HFF-Myc (cell line): ENCODE results near the gene APH1A.
"Not testable (repeated sequence)": the region's sequence is repeated elsewhere in the genome, so short reads cannot be mapped to it uniquely, and the experiment has no call there.

ENCODE experiments used
- DNase-seq: peaks from one replicate; pipeline ENCODE4 v3.0.0-alpha.2; 2011; ENCODE audit warnings: low read depth; ENCODE audit errors: extremely low read depth
- H3K4me3 ChIP-seq: replicated peaks from 2 replicates; pipeline ENCODE4 v1.5.1; 2011; ENCODE audit warnings: low read depth, mild to moderate bottlenecking, control low read depth, low read length
- TF ChIP-seq, protein P1 (sequence below): IDR thresholded peaks from 2 replicates; pipeline ENCODE4 v1.5.1; 2012; ENCODE audit warnings: mild to moderate bottlenecking, low read depth, low read length, control low read depth; ENCODE audit errors: missing control alignments

APH1A gene

DNA sequence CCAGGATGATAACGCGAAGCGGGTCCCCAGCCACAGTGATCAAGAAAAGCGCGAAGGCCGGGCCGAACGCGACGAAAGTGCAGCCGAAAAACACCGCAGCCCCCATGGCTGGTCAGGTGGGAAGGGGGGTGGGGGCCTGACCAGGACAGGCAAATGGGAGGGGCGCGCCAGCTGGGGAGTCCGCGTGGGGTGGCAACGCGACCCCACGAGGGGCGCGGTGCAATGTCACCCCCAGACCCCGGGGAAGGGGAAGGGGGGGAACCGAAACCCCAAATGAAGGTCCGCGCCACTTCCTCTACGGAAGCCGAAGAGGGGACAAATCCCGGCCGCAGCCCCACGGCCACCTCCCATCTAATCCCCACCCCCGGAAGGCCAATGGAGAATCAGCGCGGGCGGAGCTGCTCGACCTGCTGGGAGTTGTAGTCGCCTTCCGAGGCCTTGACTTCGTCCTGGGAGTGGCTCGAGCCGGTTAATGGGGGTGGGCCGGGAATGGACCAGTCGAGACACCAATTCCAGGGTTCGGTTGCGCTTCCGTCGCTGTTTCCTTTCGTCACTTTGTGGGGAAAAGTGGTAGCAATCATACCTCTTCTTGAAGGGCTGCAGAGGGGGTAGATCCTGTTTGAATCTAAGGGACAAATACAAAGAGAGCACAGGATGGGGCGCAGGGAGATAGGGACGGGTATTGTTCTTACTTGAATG, at the start of gene APH1A:
Gene APH1A (minus strand): TSS at position 312 of the 699 bp plus-strand sequence. CDS start 206 bp downstream, at position 106.
- H3K4me3 ChIP-seq: peak within 1 kb of the TSS; percentile 99
- TF ChIP-seq, protein P1, sequence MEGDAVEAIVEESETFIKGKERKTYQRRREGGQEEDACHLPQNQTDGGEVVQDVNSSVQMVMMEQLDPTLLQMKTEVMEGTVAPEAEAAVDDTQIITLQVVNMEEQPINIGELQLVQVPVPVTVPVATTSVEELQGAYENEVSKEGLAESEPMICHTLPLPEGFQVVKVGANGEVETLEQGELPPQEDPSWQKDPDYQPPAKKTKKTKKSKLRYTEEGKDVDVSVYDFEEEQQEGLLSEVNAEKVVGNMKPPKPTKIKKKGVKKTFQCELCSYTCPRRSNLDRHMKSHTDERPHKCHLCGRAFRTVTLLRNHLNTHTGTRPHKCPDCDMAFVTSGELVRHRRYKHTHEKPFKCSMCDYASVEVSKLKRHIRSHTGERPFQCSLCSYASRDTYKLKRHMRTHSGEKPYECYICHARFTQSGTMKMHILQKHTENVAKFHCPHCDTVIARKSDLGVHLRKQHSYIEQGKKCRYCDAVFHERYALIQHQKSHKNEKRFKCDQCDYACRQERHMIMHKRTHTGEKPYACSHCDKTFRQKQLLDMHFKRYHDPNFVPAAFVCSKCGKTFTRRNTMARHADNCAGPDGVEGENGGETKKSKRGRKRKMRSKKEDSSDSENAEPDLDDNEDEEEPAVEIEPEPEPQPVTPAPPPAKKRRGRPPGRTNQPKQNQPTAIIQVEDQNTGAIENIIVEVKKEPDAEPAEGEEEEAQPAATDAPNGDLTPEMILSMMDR: no peak
- DNase-seq: peak; percentile 94

DNA sequence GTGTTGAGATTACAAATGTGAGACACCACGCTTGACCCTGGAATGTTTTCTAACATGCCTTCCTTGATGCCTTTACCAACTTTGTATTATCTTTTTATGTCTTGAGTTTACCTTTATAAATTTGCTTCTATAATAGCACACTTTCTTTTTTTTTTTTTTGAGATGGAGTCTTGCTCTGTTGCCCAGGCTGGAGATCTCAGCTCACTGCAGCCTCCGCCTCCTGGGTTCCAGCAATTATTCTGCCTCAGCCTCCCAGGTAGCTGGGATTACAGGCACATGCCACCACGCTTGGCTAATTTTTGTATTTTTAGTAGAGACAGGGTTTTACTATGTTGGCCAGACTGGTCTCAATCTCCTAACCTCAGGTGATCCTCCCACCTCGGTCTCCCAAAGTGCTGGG, 45.9 kb upstream of the APH1A start:
- H3K4me3 ChIP-seq, DNase-seq: not testable (repeated sequence)

DNA sequence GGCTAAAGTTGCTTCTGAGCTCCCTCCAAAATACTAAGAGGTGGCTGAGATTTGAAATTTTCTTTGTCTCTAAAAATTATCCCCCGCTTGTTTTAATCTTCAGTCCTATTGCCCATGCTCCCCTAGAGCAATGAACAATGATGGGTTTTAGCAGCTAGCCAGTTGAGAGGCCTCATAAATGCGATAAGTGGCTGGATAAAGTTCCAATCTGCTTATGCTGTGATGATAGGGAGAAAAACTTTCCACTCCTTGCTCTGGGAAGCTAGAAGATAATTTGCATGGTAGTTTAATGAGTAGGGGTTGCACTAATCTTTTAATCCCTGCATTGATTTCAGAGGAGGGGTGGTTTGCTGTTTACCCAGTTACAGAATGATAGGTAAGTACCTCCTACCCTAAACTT, 42.9 kb upstream of the APH1A start:
- no peak overlapping the region for H3K4me3 ChIP-seq
- TF ChIP-seq, protein P1: no peak
- DNase-seq: no peak

DNA sequence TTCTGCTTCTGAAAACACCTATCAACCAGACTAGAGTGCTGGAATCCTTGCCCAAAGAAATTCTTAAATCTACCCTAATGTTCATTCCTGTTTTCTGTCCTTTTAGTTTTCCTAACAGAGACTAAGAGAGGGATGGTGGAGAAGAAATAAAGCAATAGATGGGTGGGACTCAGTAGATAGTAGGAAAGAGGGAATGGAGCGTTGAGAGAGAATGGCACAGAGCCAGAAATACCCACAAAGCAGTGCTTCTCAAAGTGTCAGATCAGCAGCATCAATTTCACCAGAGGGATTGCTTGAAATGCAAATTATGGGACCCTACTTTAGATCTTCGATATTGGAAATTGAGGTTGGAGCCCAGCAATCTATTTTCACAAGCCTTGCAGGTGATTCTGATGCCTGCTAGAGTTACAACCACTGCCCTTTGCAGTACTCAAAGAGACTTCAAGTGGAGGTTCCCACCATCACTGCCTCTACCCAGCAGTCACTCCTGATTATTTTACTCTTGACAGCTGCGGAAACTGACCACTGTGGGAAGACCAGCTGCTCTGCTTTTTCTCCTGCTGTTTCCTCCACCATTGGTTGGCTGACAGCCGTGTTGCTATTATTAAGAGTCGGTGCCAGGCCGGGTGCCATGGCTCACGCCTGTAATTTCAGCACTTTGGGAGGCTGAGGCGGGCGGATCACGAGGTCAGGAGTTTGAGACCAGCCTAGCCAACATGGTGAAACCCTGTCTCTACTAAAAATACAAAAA, 41.1 kb upstream of the APH1A start:
- no peak overlapping the region for H3K4me3 ChIP-seq
- TF ChIP-seq, protein P1: no peak
- no peak for DNase-seq

DNA sequence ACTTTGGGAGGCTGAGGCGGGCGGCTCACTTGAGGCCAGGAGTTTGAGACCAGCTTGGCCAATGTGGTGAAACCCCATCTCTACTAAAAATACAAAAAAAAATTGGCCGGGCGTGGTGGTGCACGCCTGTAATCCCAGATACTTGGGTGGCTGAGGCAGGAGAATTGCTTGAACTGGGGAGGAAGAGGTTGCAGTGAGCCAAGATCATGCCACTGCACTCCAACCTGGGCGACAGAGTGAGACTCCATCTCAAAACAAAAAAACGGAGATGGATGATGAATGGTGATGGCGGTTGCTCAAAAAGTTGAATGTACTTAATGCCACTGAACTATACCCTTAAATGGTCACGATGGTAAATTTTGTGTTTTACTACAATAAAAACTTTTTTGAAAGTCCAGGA, 39.8 kb upstream of the APH1A start:
- DNase-seq, H3K4me3 ChIP-seq: not testable (repeated sequence)

DNA sequence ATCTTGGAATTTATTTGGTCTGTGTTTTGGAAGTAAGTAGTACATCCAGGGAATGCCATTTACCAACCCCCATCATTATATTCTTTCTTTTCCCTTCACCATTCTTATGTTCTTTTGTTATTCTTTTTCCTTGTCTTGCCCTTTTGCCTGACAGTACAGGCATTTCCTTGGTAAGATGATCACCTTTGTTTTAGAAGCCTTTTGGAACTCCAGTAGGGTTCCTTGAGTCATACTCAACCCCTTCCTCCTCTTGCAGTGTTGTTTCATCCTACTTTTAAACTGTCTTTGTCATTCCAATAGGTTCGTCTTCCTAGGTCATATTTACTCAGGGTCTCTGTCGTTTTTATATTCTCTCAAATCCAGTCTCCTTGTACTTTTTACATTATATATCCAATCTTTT, 34.1 kb upstream of the APH1A start:
- no peak for DNase-seq
- H3K4me3 ChIP-seq: no peak overlapping the region
- TF ChIP-seq, protein P1: no peak

DNA sequence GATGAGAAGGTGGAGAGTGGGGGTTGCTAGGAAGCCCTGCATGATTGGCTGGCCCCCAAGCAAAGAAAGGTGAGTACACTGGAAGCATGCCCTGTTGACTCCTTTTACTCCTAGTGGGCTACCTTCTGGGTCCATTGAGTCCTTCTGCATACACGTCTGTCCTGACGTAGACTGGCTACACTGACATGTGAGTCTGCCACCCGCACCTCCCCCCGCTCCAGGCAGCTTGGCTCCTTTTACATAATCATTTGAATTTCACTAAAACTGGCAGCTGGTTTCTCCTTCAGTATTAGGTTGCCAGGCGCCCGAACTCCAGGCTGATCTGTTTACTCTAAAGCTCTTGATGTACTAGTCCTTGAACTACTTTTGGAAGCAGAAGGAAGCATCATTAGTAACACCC, 33.5 kb upstream of the APH1A start:
- TF ChIP-seq, protein P1: no peak
- H3K4me3 ChIP-seq: no peak overlapping the region
- DNase-seq: no peak
